RWPE2 (cell line): ENCODE results near the gene SNED1.

Experiments
- ATAC-seq: fragments of 200-7000 bp; cut with Tn5 transposase; 3 replicates; pipeline ENCODE4 v1.9.1; 2021; ENCODE audit warnings: low read depth
- DNase-seq: peaks from one replicate; pipeline ENCODE4 v3.0.0-alpha.2; 2020; ENCODE audit warnings: low spot score
- H3K27ac ChIP-seq: fragments of 450-650 bp; 2 replicates; pipeline ENCODE4 v1.5.1; 2017; ENCODE audit warnings: mild to moderate bottlenecking; ENCODE audit not compliant: poor library complexity, severe bottlenecking
- H3K27me3 ChIP-seq: fragments of 250-450 bp; sonication (Bioruptor Pico); 2 replicates; pipeline ENCODE4 v1.5.1; 2021; ENCODE audit warnings: mild to moderate bottlenecking, moderate library complexity; ENCODE audit not compliant: insufficient read depth, poor library complexity, severe bottlenecking
- H3K36me3 ChIP-seq: fragments of 250-450 bp; sonication (Bioruptor Pico); 2 replicates; pipeline ENCODE4 v1.5.1; 2020; ENCODE audit warnings: low read depth, mild to moderate bottlenecking, moderate library complexity
- H3K4me1 ChIP-seq: fragments of 250-450 bp; sonication (Bioruptor Pico); 2 replicates; pipeline ENCODE4 v1.5.1; 2021; ENCODE audit warnings: mild to moderate bottlenecking, moderate library complexity; ENCODE audit not compliant: insufficient read depth, poor library complexity, severe bottlenecking
- H3K4me3 ChIP-seq: fragments of 250-450 bp; sonication (Bioruptor Pico); 2 replicates; pipeline ENCODE4 v1.5.1; 2021; ENCODE audit warnings: mild to moderate bottlenecking, moderate library complexity; ENCODE audit not compliant: severe bottlenecking
- H3K9me3 ChIP-seq: fragments of 250-450 bp; sonication (Bioruptor Pico); 2 replicates; pipeline ENCODE4 v1.5.1; 2021; ENCODE audit warnings: mild to moderate bottlenecking, moderate library complexity; ENCODE audit not compliant: severe bottlenecking
- CTCF ChIP-seq: fragments of 450-650 bp; IDR thresholded peaks from one replicate; pipeline ENCODE4 v1.5.1; 2017; ENCODE audit warnings: mild to moderate bottlenecking, moderate library complexity; ENCODE audit not compliant: poor library complexity, severe bottlenecking

SNED1 gene

GRCh38 chr2:240959214-240959940 is 39.0 kb upstream of the SNED1 start:
- Histone ChIP-seq H3K27me3 (no peaks in the 10 kb centered on the region), H3K4me1 (no peaks in the 10 kb centered on the region), H3K27ac (no peak overlapping the region), H3K4me3 (no peak overlapping the region), H3K9me3 (no peaks in the 10 kb centered on the region), H3K36me3 (no peaks in the 10 kb centered on the region)
- DNase-seq (no peak), ATAC-seq (no peak)
- TF ChIP-seq CTCF, result no peak

GRCh38 chr2:240959941-240960308 is 38.5 kb upstream of the SNED1 start:
- H3K27me3 ChIP-seq, result no peaks in the 10 kb centered on the region
- H3K4me3 ChIP-seq, result no peak overlapping the region
- TF ChIP-seq CTCF, result no peak
- no peak for ATAC-seq
- no peak for DNase-seq
- no peaks in the 10 kb centered on the region for H3K4me1 ChIP-seq
- no peaks in the 10 kb centered on the region for H3K9me3 ChIP-seq
- H3K27ac ChIP-seq, result no peak overlapping the region
- no peaks in the 10 kb centered on the region for H3K36me3 ChIP-seq

GRCh38 chr2:240960309-240960970 is 38.0 kb upstream of the SNED1 start:
- Histone ChIP-seq H3K4me3 (no peak overlapping the region), H3K4me1 (no peaks in the 10 kb centered on the region), H3K27ac (no peak overlapping the region), H3K36me3 (no peaks in the 10 kb centered on the region), H3K27me3 (no peaks in the 10 kb centered on the region), H3K9me3 (no peaks in the 10 kb centered on the region)
- ATAC-seq, result peak; percentile 54
- no peak for TF ChIP-seq CTCF
- no peak for DNase-seq

- no peak for ATAC-seq
- no peak overlapping the region for H3K27ac ChIP-seq
These were observed 37.2 kb upstream of the SNED1 start for GRCh38 chr2:240960971-240961876.

More at GRCh38 chr2:240960971-240961876, 37.2 kb upstream of the SNED1 start:
- no peak for TF ChIP-seq CTCF
- no peak for DNase-seq
- Histone ChIP-seq H3K4me3 (no peak overlapping the region), H3K36me3 (no peaks in the 10 kb centered on the region), H3K9me3 (no peaks in the 10 kb centered on the region), H3K4me1 (no peaks in the 10 kb centered on the region), H3K27me3 (no peaks in the 10 kb centered on the region)
